ENCODE results near the gene PARD3B.

PARD3B gene

GRCh38 chr2:204860274-204860673 is 315.0 kb downstream of the PARD3B start:
- DNase-seq, result peak; percentile 91

GRCh38 chr2:204862809-204863208 is 317.5 kb downstream of the PARD3B start:
- no peak for DNase-seq

GRCh38 chr2:204863336-204863735 is 318.1 kb downstream of the PARD3B start:
- no peak for DNase-seq

GRCh38 chr2:204869132-204869823 is 324.0 kb downstream of the PARD3B start:
- no peak for DNase-seq

GRCh38 chr2:204870053-204870452 is 324.8 kb downstream of the PARD3B start:
- DNase-seq, result no peak

- peak; percentile 67 for DNase-seq
These were observed 326.1 kb downstream of the PARD3B start for GRCh38 chr2:204871231-204871953.

- no peak for DNase-seq
These were observed 331.0 kb downstream of the PARD3B start for GRCh38 chr2:204876311-204876710.

- DNase-seq, result no peak
These were observed 332.4 kb downstream of the PARD3B start for GRCh38 chr2:204877691-204878090.

GRCh38 chr2:204880928-204881327 is 335.7 kb downstream of the PARD3B start:
- no peak for DNase-seq

- no peak for DNase-seq
These were observed 336.4 kb downstream of the PARD3B start for GRCh38 chr2:204881655-204882054.

- peak; percentile 54 for DNase-seq
These were observed 340.5 kb downstream of the PARD3B start for GRCh38 chr2:204885747-204886146.

GRCh38 chr2:204886713-204887112 is 341.4 kb downstream of the PARD3B start:
- peak; percentile 32 for DNase-seq

- DNase-seq, result no peak
These were observed 342.9 kb downstream of the PARD3B start for GRCh38 chr2:204888222-204888621.

GRCh38 chr2:204890680-204891079 is 345.4 kb downstream of the PARD3B start:
- DNase-seq, result no peak

- no peak for DNase-seq
These were observed 346.5 kb downstream of the PARD3B start for GRCh38 chr2:204891739-204892138.

GRCh38 chr2:204892506-204893255 is 347.4 kb downstream of the PARD3B start:
- no peak for DNase-seq

GRCh38 chr2:204896146-204896545 is 350.9 kb downstream of the PARD3B start:
- no peak for DNase-seq

- DNase-seq, result peak; percentile 9
These were observed 352.3 kb downstream of the PARD3B start for GRCh38 chr2:204897561-204897960.

GRCh38 chr2:204898928-204899640 is 353.8 kb downstream of the PARD3B start:
- DNase-seq, result no peak

- no peak for DNase-seq
These were observed 354.7 kb downstream of the PARD3B start for GRCh38 chr2:204899983-204900382.

GRCh38 chr2:204900487-204900886 is 355.2 kb downstream of the PARD3B start:
- DNase-seq, result no peak

- no peak for DNase-seq
These were observed 355.6 kb downstream of the PARD3B start for GRCh38 chr2:204900910-204901309.

GRCh38 chr2:204901591-204901990 is 356.3 kb downstream of the PARD3B start:
- DNase-seq, result no peak

Measured in NCI-H82 (cell line).